ENCODE measurements around the gene NBEA.

The NBEA gene

GRCh38 chr13:35712907-35713761, 771.1 kb downstream of the NBEA start:
- in situ Hi-C loops (cut with HindIII; ENCODE audit: low pct_unique_long_range_greater_than_20kb, low sequenced_read_pairs) = no loop called here
- DNase-seq (ENCODE audit: low read depth in 1 of 2, low spot score in 1 of 2) = no peak
- no peak for TF ChIP-seq JUND (IDR thresholded peaks at IDR 0.05; ENCODE audit: low read depth)

DNA sequence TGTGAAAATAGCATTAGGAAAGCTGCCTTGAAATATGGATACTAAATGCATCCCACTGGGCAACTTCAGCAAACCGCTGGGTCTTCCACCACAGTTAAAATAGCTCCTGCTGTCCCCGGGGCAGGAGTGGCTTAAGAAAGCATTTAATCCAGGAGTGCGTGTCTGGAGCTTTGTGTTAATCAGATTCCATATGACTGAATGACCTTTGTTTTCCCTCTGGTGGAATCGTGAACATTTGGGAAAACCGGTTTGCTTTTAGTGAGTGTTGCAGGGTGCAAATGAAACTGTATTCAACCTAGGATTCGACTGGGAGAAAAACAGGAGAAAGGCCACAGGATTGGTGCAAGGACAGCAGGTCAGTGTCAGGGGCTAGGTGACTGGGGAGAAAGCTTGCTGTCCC, 772.1 kb downstream of the NBEA start:
- in situ Hi-C loops (cut with HindIII; ENCODE audit: low pct_unique_long_range_greater_than_20kb, low sequenced_read_pairs) = no loop called here
- DNase-seq (ENCODE audit: low read depth in 1 of 2, low spot score in 1 of 2) = peak in 1 of 2 experiments; percentile 50
- no peak for TF ChIP-seq JUND (IDR thresholded peaks at IDR 0.05; ENCODE audit: low read depth)

DNA sequence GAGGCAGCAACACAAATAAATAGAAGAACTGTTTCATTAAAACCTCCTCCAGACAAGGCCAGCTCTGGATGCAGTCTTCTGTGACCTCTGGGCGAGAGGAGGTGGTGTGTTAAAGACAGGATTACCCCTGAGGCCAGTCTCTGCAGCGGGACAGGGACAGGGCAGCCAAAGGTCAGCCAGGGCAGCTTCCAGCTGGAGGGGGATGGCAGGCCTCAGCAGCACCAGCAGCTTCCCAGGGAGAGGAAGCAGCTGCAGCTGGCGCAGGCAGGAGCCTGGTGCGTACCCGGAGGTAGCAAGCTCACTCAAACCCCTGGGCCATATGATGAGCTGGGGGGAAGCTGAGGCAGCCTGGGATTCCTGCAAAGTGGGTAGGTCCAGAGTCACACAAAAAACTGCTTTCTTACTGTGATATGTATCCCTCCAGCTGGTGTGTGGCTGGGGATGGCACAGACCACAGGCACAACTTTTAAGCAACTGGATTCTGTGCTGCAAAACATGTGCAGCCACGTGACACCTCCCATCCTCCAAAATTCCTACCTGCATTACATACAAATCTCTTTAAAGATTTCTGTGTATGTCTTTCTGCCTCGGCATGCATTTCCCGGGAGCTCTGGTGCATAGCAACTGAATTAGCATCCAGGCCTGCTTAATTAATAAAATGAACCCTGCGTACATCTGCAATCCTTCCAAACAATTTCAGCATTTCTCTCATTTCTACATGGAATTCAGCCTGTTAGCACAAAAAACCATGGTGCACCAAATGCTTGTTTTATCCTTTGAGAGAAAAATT, 772.7 kb downstream of the NBEA start:
- no peak for TF ChIP-seq JUND (IDR thresholded peaks at IDR 0.05; ENCODE audit: low read depth)
- peak in 1 of 2 experiments; percentile 27 for DNase-seq (ENCODE audit: low read depth in 1 of 2, low spot score in 1 of 2)
- in situ Hi-C loops (cut with HindIII; ENCODE audit: low pct_unique_long_range_greater_than_20kb, low sequenced_read_pairs) = no loop called here

DNA sequence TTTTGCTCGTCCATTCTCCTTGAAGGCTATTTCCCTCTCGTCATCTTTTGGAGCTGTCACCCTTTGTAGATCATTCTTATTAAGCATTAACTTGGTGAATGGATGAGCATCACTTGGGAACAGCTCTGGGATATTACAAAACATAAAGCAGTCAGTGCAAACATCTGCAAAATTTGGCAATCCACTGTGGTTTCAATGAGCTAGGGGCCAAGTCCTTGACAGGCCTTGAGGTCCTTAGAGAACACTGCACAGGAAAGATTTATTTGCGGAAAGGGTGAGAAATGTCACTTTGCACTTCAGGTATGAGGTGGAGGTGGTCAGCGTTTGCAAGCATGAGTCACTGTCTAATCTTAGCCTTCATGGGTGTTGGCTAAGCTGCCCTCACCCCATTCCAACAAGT, 774.1 kb downstream of the NBEA start:
- in situ Hi-C loops (cut with HindIII; ENCODE audit: low pct_unique_long_range_greater_than_20kb, low sequenced_read_pairs) = no loop called here
- DNase-seq (ENCODE audit: low read depth in 1 of 2, low spot score in 1 of 2) = no peak
- no peak for TF ChIP-seq JUND (IDR thresholded peaks at IDR 0.05; ENCODE audit: low read depth)

DNA sequence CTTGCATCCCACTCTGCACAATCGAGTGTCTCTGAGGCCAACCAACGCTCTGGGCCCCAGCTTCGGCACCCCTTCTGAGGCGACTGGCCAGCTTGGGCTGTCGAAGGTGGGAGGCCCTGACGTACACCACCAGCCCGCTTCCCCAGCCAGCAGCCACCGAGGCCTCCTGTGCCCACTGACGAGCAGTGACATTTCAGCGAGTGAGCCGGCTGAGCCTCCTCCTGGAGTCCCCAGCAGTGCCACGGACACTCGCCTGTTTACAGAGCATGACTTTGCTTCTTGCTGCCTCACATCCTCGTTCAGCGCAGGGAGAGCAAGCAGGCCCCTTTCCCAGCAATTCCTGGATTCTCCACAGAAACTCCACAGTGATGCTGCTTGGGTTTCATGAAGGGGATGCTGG, 774.7 kb downstream of the NBEA start:
- in situ Hi-C loops (cut with HindIII; ENCODE audit: low pct_unique_long_range_greater_than_20kb, low sequenced_read_pairs) = no loop called here
- no peak for TF ChIP-seq JUND (IDR thresholded peaks at IDR 0.05; ENCODE audit: low read depth)
- no peak for DNase-seq (ENCODE audit: low read depth in 1 of 2, low spot score in 1 of 2)

- in situ Hi-C loops (cut with HindIII; ENCODE audit: low pct_unique_long_range_greater_than_20kb, low sequenced_read_pairs) = no loop called here
- TF ChIP-seq JUND (IDR thresholded peaks at IDR 0.05; ENCODE audit: low read depth) = no peak
- DNase-seq (ENCODE audit: low read depth in 1 of 2, low spot score in 1 of 2) = no peak
Observed at GRCh38 chr13:35718084-35718483, 776.0 kb downstream of the NBEA start.

- no peak for TF ChIP-seq JUND (IDR thresholded peaks at IDR 0.05; ENCODE audit: low read depth)
- in situ Hi-C loops (cut with HindIII; ENCODE audit: low pct_unique_long_range_greater_than_20kb, low sequenced_read_pairs) = no loop called here
- DNase-seq (ENCODE audit: low read depth in 1 of 2, low spot score in 1 of 2) = no peak
Observed at GRCh38 chr13:35720290-35720689, 778.2 kb downstream of the NBEA start.

GRCh38 chr13:35720690-35721554, 778.9 kb downstream of the NBEA start:
- DNase-seq (ENCODE audit: low read depth in 1 of 2, low spot score in 1 of 2) = peak; percentile 26 to 34
- no peak for TF ChIP-seq JUND (IDR thresholded peaks at IDR 0.05; ENCODE audit: low read depth)
- in situ Hi-C loops (cut with HindIII; ENCODE audit: low pct_unique_long_range_greater_than_20kb, low sequenced_read_pairs) = no loop called here
